Activated CD8-positive, alpha-beta memory T cell treated with anti-CD3 and anti-CD28 coated beads, Interleukin-2, amount 50 U/mL, for 1 hour (primary cell): ENCODE results near the gene RIMKLA.

ENCODE experiments used
- DNase-seq: peaks from one replicate; pipeline ENCODE4 v3.0.0-alpha.2; 2020; ENCODE audit errors: extremely low read depth

RIMKLA gene, protein sequence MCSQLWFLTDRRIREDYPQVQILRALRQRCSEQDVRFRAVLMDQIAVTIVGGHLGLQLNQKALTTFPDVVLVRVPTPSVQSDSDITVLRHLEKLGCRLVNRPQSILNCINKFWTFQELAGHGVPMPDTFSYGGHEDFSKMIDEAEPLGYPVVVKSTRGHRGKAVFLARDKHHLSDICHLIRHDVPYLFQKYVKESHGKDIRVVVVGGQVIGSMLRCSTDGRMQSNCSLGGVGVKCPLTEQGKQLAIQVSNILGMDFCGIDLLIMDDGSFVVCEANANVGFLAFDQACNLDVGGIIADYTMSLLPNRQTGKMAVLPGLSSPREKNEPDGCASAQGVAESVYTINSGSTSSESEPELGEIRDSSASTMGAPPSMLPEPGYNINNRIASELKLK

DNA sequence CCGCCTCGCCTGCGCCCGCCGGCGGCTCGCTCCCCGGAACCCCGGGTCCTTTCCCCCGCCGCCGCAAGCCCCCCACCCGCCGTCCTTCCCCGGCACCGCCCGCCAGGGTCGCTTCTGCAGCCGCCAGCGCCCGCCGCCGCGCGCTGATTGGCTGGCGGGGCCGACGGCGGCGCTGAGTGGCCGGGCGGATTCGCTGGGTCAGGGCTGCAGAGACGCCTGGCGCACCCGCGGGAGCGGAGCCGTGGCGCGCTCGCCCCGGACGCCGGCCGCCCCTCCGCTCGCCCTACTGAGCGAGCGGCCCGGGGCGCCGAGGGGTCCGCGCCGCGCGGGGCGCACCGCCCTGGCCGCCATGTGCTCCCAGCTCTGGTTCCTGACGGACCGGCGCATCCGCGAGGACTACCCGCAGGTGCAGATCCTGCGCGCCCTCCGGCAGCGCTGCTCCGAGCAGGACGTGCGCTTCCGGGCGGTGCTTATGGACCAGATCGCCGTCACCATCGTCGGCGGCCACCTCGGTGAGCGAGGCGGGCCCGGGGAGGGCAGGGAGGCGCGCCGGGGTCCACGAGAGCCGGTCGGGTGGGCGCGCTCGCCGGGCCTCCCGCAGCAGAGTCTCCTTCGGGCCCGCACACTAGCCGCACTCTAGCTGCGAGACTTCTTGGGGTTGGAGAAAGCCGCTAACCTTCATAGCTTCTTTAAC is at the start of gene RIMKLA:
TSS of gene RIMKLA (plus strand) at position 207 of the 694 bp plus-strand sequence. CDS start at position 350, 143 bp downstream.
- DNase-seq = no peak

DNA sequence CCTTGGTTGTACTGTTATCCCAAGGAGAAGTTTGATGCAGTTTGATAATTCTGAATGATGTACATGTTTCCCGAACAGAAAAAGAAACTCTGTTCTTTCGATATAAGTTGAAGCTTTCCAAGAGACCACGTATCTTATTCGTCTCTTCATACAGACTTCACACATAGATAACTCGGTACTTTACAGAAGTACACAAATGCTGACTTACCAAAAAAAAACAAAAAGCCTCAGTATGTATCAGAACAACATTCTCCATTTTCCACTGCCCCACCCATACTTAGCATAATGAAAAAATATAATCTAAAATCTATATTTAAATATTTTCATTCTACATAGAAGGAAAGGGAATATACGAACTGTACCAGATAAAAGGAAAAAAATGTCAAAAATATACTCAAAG is 47.7 kb upstream of the RIMKLA start:
- DNase-seq = no peak

DNA sequence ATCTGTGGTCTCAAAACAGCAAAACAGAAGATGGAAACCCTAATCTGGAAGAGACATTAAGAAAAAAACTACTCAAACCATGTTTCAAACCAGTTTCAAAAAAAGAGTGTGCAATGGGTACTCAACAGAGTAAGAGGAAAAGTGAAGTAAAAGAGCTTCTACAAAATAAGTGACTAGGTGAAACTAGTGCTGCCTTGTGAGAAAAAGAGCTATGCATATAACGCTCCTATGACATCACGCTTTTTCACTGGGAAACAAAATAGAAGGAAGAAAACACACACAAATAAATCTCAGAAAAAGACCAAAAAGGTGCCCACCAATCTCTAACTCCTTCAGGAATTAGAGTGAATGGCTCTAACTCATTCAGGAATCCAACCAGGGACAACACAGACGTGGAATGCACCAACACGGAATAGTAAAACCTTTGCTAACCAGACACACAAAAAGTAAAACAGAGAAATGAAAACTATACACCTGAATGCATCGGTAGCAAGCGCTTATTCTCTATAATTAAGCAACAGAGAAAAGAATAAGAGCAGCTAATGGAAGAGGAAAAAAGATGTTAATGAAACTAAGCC is 46.8 kb upstream of the RIMKLA start:
- DNase-seq = no peak

DNA sequence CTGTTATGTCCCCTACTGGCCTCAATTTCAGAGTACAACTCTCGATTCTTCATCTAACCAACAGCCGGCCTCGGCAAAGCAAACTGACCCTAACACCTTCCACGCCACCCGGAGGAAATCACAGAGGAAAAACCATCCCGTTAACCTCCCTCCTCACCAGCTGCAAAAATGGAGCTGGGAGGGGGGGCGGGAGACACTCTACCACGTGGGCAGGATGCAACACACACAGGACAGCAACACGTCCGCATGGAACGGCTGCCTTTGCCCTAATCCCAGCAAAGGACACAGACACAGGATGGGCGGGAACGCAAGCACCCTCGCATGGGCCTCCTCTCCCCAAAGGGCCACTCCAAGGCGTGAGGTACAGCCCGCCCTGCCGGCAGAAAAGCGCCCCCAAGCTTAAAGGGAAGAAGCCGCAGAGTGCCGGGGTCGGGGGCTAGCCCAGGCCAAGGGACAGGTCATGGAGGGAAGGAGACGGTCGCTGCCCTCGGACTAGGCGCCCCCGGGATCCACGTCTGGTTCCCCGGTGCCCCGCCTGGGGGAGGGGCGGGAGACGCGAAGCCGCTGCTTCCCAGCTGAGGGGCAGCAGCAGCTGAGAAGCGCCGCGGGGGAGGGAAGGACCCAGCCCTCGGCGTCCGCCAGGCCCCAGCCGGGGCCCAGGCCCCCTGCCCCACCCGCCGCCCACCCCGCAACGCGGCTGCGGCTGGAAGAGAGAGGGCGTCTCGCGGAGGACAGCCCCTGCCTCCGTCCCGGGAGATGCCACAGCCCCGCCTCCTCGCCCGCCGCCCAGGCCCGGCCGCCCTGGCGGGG is 46.1 kb upstream of the RIMKLA start:
- DNase-seq = no peak

DNA sequence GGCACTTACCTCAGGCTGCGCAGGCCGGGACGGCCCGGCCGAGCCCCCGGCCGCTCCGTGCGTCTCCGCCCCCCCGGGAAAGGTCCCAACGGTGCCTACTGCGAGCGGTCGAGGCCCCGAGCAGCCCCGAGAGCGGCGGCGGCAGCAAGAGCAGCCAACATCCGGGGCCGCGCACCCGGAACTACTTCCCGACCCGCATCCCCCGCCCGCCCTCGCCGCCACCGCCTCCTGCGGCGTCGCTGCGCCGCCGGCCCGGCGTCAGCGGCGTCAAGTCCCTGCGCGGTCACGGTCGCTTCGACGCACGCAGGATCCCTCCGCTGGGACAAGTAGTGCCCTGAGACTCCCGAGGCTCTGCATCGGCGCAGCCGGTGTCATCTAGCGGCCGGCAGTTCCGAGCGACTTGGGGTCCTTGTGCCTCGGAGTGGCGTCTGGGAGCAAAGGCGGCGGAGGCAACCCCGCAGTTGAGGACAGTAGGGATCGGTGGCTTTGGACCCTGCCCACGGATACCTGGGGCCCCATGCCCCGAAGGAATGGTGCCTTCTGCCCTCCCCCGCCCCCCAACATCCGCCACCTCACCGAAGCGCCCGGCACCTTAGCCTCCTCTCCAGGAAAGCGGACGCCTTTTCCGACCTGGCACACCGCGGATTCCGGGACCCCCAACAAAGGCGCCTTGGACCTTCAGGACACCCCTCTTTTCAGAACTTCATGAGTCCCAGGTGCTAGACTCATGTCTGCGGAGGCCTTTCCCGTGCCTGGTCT is 45.4 kb upstream of the RIMKLA start, which contains the start of gene FOXJ3:
TSS of gene FOXJ3 (minus strand) at position 186 of the 759 bp plus-strand sequence. CDS start 24,142 bp downstream, outside the sequence.
- peak; percentile 74 for DNase-seq

DNA sequence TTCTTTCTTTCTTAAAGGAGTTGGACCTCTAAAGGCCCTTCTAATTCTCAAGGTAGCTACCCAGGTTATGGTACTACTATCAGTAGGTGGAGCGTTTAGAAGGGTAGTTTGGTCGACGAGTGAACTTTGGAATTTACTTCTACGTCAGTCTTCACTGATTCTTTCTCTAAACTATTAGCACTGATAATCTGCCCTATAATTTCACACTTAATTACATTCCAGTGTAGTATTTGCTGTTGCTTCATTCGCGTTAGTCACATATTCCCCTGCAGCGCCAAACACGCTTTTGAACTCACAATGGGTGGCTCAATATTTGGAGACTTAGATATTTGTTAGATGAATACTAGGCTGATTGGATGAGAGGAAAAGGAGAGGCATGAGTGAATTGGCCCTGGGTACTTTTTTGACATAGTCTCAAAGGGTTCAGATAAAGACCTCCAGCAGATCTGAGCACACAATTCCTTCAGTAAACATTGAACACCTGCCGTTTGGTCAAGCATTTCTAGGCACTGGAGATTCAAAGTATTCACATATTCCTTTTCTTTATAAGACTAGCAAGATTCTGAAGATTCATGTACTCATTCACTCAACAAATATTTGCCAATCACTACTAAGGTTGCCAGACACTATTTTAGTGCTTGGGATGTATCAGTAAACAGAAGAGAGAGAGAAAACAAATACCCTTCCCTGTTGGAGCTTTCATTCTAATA is 44.6 kb upstream of the RIMKLA start:
- no peak for DNase-seq

DNA sequence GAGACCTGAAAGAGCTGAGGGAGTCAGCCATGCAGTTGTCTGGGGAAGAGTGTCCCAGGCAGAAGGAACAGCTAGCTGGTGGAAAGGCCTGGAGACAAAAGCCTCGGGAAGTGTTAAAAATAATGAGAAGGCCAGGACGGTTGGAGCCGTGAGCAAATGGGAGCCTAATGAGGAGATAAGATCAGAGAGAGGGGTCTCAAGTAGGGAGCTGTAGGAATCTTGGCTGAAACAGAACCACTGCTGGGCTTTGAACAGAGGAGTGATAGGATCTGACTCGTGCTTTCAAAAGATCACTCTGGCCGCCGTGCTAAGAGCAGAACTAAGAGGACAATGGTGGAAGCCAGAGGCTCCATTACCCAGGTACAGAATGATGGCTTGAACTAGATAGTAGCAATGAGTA is 43.6 kb upstream of the RIMKLA start:
- DNase-seq = no peak

DNA sequence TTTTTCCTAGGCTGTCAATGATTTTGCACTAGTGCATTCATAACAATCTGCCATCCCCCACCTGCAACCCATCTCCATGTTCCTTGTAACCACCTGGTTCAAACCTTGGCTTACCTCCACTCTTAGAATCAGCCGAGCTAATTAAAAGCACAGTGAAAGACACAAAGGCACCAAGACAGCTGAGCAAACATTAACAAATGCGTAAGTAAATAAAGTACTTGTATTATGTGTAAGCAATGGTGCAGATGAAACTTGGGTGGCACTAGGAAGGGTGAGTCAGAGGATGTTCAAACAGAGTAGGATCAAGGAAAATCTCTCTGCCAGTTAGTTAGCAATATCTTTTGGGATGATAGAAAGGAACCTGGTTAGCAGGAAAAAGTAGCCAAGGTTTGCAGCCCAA is 40.5 kb upstream of the RIMKLA start:
- DNase-seq = no peak

DNA sequence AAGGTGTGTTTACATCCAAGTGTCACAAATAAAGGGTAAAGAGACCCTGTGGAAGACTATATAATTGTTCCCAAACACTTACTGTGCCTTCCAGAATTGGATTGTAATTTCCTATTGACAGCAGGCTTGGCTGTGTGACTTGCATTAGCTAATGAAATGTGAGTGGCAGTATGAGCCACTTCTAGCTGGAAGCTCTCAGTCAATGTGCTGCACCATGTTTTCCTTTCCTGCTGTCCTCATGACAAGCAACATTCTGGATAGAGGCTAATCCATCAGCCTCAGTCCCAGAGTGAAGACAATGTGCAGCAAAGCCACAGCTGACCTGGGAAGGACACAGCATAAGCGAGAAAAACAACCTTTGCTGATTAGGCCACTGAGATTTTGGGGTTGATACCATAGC is 39.7 kb upstream of the RIMKLA start:
- DNase-seq = no peak

DNA sequence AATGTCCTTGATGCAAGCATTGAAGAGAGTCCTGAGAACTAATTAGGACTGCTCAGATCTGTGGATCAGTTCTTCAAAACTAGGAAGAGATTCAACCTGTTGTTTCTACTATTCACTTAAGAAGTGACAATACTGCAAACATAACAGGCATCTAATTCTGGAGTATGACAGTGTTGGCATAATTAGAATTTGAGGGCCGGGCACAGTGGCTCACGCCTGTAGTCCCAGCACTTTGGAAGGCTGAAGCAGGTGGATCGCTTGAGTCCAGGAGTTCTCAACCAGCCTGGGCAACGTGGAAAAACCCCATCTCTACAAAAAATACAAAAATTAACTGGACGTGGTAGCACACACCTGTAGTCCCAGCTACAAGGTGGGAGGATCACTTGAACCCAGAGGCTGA is 37.5 kb upstream of the RIMKLA start:
- no peak for DNase-seq

DNA sequence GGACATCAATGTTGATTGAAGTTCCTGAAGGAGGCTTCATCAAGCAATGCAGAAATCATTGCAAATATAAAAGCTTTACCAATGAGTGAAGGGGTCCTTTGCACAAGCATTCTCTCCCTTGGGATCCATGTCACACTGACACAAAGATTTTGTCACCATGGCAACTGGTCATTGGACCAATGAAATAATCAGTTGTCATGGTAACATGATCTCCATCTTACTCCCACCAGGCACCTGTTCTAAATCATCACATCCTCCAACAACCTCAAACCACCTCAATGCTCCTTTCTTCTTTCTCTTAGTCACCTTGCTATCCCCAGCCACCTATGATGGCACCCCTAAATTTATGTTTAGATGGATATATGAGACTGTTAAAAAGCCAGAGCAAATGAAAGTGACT is 32.1 kb upstream of the RIMKLA start:
- DNase-seq = no peak

DNA sequence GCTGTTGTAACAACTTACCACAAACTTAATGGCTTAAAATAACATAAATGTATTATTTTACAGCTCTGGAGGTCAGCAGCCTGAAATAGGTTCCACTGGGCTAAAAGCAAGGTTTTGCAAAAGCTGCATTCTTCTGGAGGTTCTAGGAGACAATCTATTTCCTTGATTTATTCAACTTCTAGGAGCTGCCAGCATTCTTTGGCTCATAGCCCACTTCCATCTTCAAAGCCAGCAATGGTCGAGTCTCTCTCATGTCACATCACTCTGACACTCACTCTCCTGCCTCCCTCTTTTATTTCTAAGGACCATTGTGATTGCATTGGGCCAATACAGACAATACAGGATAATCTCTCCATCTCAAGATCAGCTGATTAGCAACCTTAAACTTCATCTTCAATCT is 30.5 kb upstream of the RIMKLA start:
- DNase-seq = no peak

DNA sequence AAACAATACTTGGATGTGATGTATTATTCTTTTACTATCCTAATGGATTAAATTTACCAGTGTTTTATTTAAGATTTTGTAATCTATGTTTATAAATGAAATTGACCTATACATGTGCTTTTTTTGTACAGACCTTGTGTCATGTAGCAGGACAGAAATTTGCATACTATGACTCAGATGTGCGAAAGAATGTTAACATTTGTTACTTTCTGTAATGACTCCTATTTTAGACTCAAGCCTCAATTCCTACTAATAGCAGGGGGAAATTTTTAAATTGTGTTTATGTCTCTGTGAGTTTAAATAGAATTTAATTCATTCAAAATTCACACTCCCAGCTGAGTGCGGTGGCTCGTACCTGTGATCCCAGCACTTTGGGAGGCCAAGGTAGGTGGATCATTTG is 21.8 kb upstream of the RIMKLA start:
- no peak for DNase-seq

DNA sequence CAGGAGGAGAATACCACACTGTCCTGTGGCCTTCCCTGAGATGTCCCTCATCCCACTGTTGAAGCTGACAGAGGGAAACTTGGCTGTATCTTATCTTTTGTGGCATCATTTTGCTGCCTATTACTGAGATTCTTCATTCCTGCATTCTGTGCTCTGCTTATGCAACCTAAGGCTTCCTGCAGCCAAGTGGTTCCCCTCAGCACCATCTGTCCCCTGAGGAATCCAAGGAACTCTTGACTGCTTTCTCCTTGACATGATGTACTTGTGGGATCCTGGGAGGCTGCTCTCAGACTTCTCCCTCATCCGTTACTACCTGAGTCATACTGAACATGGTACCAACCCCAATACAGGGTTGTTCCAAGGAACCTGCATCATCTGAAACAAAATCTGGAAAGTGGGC is 21.1 kb upstream of the RIMKLA start:
- no peak for DNase-seq

DNA sequence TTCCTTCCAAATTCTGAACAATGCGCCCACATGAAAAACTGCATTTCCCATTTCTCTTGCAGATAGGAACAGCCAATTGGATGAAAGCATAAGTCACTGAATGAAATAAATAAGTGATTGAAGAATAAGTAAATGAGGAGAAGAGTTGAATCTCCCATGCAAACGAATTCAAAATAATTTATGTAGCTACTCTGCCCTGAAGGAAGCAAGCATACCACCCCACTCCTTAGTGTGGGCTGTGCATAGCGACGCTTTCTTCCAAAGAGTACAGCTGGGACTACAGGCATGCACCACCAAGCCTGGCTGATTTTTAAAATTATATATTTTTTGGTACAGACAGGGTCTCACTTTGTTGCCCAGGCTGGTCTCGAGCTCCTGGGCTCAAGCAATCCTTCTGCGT is 16.5 kb upstream of the RIMKLA start:
- no peak for DNase-seq

DNA sequence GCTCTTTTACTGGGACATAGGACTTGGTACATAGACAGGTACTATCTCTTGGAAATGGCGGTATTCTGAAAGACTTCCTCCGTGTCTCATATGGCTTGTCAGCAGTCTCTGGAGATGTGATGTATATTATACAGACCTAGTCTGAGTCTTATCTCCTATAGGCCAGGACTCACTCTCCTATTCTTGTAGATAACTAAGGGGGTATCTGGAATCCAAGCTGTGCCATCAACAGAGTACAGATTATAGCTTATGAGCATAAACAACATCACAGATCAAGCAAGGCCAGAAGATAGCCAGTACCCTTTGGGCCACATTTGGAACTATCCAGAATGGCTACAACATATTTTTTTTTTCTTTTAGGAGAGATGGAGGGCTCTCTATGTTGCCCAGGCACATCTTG is 16.1 kb upstream of the RIMKLA start:
- DNase-seq = no peak

DNA sequence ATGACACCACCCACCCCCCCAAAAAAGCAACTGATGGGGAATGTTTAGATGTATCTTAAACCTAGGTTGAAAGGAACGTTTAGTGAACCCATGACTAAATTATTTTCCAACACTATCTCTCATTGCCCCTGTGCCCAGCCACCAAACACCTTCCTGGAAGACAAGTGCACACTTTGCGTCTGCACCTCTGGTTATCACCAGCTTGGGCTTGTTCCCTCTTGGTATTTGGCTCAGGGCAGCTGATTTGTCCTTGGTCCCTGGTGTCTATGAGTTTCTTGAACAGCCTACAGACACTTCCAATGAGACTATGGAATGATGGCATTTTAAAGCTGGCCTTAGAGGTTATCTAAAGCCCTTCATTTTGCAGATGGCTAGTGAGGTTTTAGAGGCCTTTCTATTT is 15.5 kb upstream of the RIMKLA start:
- DNase-seq = no peak

DNA sequence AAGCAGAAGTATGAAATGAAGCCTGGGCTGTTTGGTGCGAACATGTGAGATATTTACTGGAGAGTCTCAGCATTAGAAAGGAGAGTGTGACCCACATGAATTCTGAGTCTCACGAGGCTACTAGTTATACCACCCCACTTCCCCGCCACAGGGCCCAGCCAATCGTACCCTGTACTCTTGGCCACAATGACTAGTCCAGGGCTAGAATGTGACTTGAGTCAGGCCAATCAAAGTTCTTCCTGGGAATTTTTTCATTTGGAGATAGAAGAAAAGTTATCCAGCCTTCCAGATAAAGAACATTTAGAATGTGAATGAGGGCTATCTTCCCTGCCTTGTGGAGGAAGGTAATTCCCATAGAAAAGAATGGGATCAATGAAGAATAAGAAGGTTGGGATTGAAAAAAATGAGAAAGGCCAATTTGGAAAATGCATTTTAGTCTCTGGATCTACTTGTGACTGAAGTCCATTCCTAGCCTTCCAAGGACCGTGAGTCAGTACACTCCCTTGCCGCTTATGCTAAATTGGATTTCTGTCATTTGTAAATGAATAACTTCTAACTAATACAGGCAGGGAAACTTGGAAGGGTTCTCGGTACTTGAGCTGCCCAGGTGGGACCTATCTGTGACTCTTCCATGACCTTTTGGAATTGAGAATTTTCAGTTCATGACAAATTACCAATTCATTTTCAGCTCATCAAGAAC is 12.3 kb upstream of the RIMKLA start:
- DNase-seq = no peak

DNA sequence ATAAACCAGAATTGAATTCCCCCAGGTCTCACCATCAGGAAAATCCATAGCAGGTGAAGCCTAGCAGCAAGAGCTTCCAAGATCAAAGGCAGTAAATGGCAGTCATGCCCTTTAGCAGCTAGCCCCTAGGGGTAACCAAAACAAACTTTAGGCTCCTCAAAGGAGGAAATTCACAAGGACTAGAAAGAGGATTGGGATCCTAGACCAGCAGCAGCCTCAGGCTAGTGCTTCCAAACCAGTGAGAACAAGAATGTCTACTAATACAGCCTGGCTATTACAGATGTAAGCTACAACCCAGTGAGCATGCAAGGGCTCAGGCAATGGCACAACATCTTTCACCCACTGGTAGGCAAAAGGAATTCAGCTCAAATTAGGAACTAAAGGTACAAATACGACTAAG is 11.1 kb upstream of the RIMKLA start:
- DNase-seq = no peak
